H9 (cell line): ENCODE measurements around the gene NPHS1. TPM values are rescaled to one million over a fixed set of nuclear protein-coding genes. Genes with fewer than 3 reads are reported as not detected.
A peak's percentile ranks its signal among the peaks of the same experiment; 100 is the strongest.

ENCODE experiments used
- DNase-seq: peaks from one replicate; pipeline ENCODE4 v3.0.0-alpha.2; 2017
- H2AFZ ChIP-seq: one replicate; pipeline ENCODE4 v1.6.1; 2013; ENCODE audit warnings: mild to moderate bottlenecking, low read length, control low read depth, moderate library complexity
- H2AK5ac ChIP-seq: 2 replicates; pipeline ENCODE4 v1.6.1; 2013; ENCODE audit warnings: low read length, control low read depth, mixed read lengths; ENCODE audit not compliant: insufficient read length
- H2BK120ac ChIP-seq: one replicate; pipeline ENCODE4 v1.6.1; 2013; ENCODE audit warnings: low read depth, mild to moderate bottlenecking, low read length, control low read depth, inconsistent platforms; ENCODE audit not compliant: poor library complexity, severe bottlenecking
- H2BK12ac ChIP-seq: 2 replicates; pipeline ENCODE4 v1.6.1; 2013; ENCODE audit warnings: low read length, control low read depth, mixed read lengths, low read depth; ENCODE audit not compliant: insufficient read length
- H2BK15ac ChIP-seq: 2 replicates; pipeline ENCODE4 v1.6.1; 2013; ENCODE audit warnings: low read depth, low read length, control low read depth
- H2BK20ac ChIP-seq: one replicate; pipeline ENCODE4 v1.6.1; 2013; ENCODE audit warnings: low read depth, mild to moderate bottlenecking, low read length, control low read depth, inconsistent platforms; ENCODE audit not compliant: poor library complexity, severe bottlenecking
- H2BK5ac ChIP-seq: 2 replicates; pipeline ENCODE4 v1.6.1; 2013; ENCODE audit warnings: low read length, control low read depth, mixed read lengths; ENCODE audit not compliant: insufficient read length
- H3K14ac ChIP-seq: 2 replicates; pipeline ENCODE4 v1.6.1; 2013; ENCODE audit warnings: low read length, control low read depth; ENCODE audit not compliant: insufficient read depth
- H3K18ac ChIP-seq: 2 replicates; pipeline ENCODE4 v1.6.1; 2013; ENCODE audit warnings: low read depth, mild to moderate bottlenecking, mixed read lengths, low read length, control low read depth; ENCODE audit not compliant: insufficient read length
- H3K23ac ChIP-seq: 2 replicates; pipeline ENCODE4 v1.6.1; 2013; ENCODE audit warnings: low read length, control low read depth, mixed read lengths, low read depth; ENCODE audit not compliant: insufficient read length
- H3K23me2 ChIP-seq: 2 replicates; pipeline ENCODE4 v1.6.1; 2013; ENCODE audit warnings: low read depth, mild to moderate bottlenecking, mixed read lengths, low read length, control low read depth; ENCODE audit not compliant: insufficient read length, poor library complexity, severe bottlenecking
- H3K27ac ChIP-seq: 2 replicates; pipeline ENCODE4 v1.5.1; 2013; ENCODE audit warnings: low read length, control low read depth, mixed read lengths, low read depth; ENCODE audit not compliant: insufficient read length
- H3K27me3 ChIP-seq: 2 replicates; pipeline ENCODE4 v1.6.1; 2013; ENCODE audit warnings: low read length, control low read depth, inconsistent platforms; ENCODE audit not compliant: insufficient read depth
- H3K4ac ChIP-seq: 2 replicates; pipeline ENCODE4 v1.6.1; 2013; ENCODE audit warnings: low read depth, mild to moderate bottlenecking, control low read depth, inconsistent platforms, low read length, moderate library complexity
- H3K4me1 ChIP-seq: 2 replicates; pipeline ENCODE4 v1.6.1; 2013; ENCODE audit warnings: low read length, control low read depth, inconsistent platforms; ENCODE audit not compliant: insufficient read depth
- H3K4me2 ChIP-seq: 2 replicates; pipeline ENCODE4 v1.6.1; 2013; ENCODE audit warnings: low read length, control low read depth, mixed read lengths; ENCODE audit not compliant: insufficient read length, insufficient read depth
- H3K56ac ChIP-seq: 2 replicates; pipeline ENCODE4 v1.6.1; 2013; ENCODE audit warnings: low read depth, mild to moderate bottlenecking, mixed read lengths, low read length, control low read depth; ENCODE audit not compliant: insufficient read length
- H3K79me1 ChIP-seq: 2 replicates; pipeline ENCODE4 v1.6.1; 2013; ENCODE audit warnings: low read depth, mild to moderate bottlenecking, moderate library complexity, low read length, control low read depth, inconsistent platforms; ENCODE audit not compliant: insufficient read depth, poor library complexity, severe bottlenecking
- H3K79me2 ChIP-seq: 2 replicates; pipeline ENCODE4 v1.6.1; 2013; ENCODE audit warnings: low read length, control low read depth, inconsistent platforms; ENCODE audit not compliant: insufficient read depth
- H3K9ac ChIP-seq: 2 replicates; pipeline ENCODE4 v1.6.1; 2013; ENCODE audit warnings: low read length, control low read depth, mixed read lengths; ENCODE audit not compliant: insufficient read length; ENCODE audit errors: extremely low read depth
- H3K9me3 ChIP-seq: one replicate; pipeline ENCODE4 v1.6.1; 2013; ENCODE audit warnings: low read depth, low read length, inconsistent platforms; ENCODE audit not compliant: control insufficient read depth
- H3T11ph ChIP-seq: one replicate; pipeline ENCODE4 v1.6.1; 2013; ENCODE audit warnings: mild to moderate bottlenecking, low read length, control low read depth, inconsistent platforms
- H4K20me1 ChIP-seq: one replicate; pipeline ENCODE4 v1.6.1; 2013; ENCODE audit not compliant: control insufficient read depth, insufficient read length, insufficient read depth
- H4K5ac ChIP-seq: 2 replicates; pipeline ENCODE4 v1.6.1; 2013; ENCODE audit warnings: low read depth, mild to moderate bottlenecking, mixed read lengths, low read length, control low read depth; ENCODE audit not compliant: insufficient read length
- H4K8ac ChIP-seq: replicated peaks from 2 replicates; pipeline ENCODE4 v1.6.1; 2013; ENCODE audit warnings: low read length, control low read depth, mixed read lengths, low read depth; ENCODE audit not compliant: insufficient read length
- H4K91ac ChIP-seq: 2 replicates; pipeline ENCODE4 v1.6.1; 2013; ENCODE audit warnings: low read depth, mild to moderate bottlenecking, moderate library complexity, mixed read lengths, low read length, control low read depth; ENCODE audit not compliant: insufficient read length
- H3K27ac Mint-ChIP-seq, 3 experiments: 2 replicates in 2 of 3; 3 replicates in 1 of 3; pipeline ENCODE4 v1.8.0; 2020 to 2021; ENCODE audit warnings: mixed read lengths in 3 of 3, mild to moderate bottlenecking in 1 of 3, moderate library complexity in 1 of 3
- H3K27me3 Mint-ChIP-seq: 2 replicates; pipeline ENCODE4 v1.8.0; 2021; ENCODE audit warnings: low read depth, mild to moderate bottlenecking, moderate library complexity, mixed read lengths
- H3K36me3 Mint-ChIP-seq, 3 experiments: 2 replicates in 2 of 3; 3 replicates in 1 of 3; pipeline ENCODE4 v1.8.0; 2020 to 2021; ENCODE audit warnings: low read depth in 3 of 3, mixed read lengths in 3 of 3; ENCODE audit not compliant: insufficient read depth in 1 of 3
- H3K4me1 Mint-ChIP-seq, 2 experiments: 2 replicates each; pipeline ENCODE4 v1.8.0; 2020; ENCODE audit warnings: mixed read lengths in 2 of 2
- H3K4me3 Mint-ChIP-seq, 2 experiments: 2 replicates in 1 of 2; 3 replicates in 1 of 2; pipeline ENCODE4 v1.8.0; 2020 to 2021; ENCODE audit warnings: mild to moderate bottlenecking in 2 of 2, mixed read lengths in 2 of 2, moderate library complexity in 1 of 2
- H3K9me3 Mint-ChIP-seq, 2 experiments: 2 replicates in 1 of 2; 3 replicates in 1 of 2; pipeline ENCODE4 v1.8.0; 2020; ENCODE audit warnings: mild to moderate bottlenecking in 2 of 2, mixed read lengths in 2 of 2, moderate library complexity in 1 of 2
- CTCF ChIP-seq: fragments of 200-600 bp; sonication (generic); conservative IDR thresholded peaks from 3 replicates; pipeline ENCODE4 v1.8.0; 2021; ENCODE audit warnings: antibody characterized with exemption, mild to moderate bottlenecking
- WGBS: extraction: QIAGEN DNeasy Blood & Tissue Kit; methylation state at CpG from one replicate; pipeline ENCODE4 v1.1.7; 2013; ENCODE audit warnings: missing lambda C conversion rate, low lambda C conversion rate, mixed read lengths; ENCODE audit not compliant: insufficient read length; ENCODE audit errors: extremely low coverage; 5-methylcytosine and 5-hydroxymethylcytosine counted together
- total RNA-seq: library from RNA; stranded (reverse); gene quantifications from 2 replicates; pipeline ENCODE4 v1.2.1, GENCODE V29; 2021

NPHS1 gene
- total RNA-seq, 1 experiment from 2014 or later: 0.83 TPM

GRCh38 chr19:35897706-35898451, 45.6 kb upstream of the NPHS1 start:
- Mint-ChIP-seq H3K27ac (peak overlapping the region in 1 of 3 experiments; percentile 81; a peak in 1 of 7 replicates), H3K4me3 (peak overlapping the region; percentile 74 to 90), H3K36me3 (peaks cover 13 to 41% (median 36%) of the 10 kb centered on the region in 3 experiments; a peak in 6 of 7 replicates), H3K9me3 (no peaks in the 10 kb centered on the region), H3K27me3 (peaks cover 5% of the 10 kb centered on the region), H3K4me1 (peaks cover 10 to 23% of the 10 kb centered on the region in 2 experiments)
- no peak for TF ChIP-seq CTCF
- no CpG with 5 or more reads among the region's 13 CpGs for WGBS
- no peaks in the 10 kb centered on the region for H3K27me3 ChIP-seq
- H3K4ac ChIP-seq: no peak overlapping the region
- no peak overlapping the region for H4K8ac ChIP-seq
- H3K4me2 ChIP-seq: no peak overlapping the region
- no peaks in the 10 kb centered on the region for H4K20me1 ChIP-seq
- peaks cover 6% of the 10 kb centered on the region for H3K23me2 ChIP-seq
- H2BK5ac ChIP-seq: no peak overlapping the region
- H4K91ac ChIP-seq: no peak overlapping the region
- no peak for DNase-seq
- no peak overlapping the region for H2BK15ac ChIP-seq
- H3K9me3 ChIP-seq: no peaks in the 10 kb centered on the region
- H2BK120ac ChIP-seq: no peak overlapping the region
- H3K9ac ChIP-seq: no peak overlapping the region
- peaks cover 3% of the 10 kb centered on the region for H3K79me1 ChIP-seq
- H3K79me2 ChIP-seq: no peaks in the 10 kb centered on the region
- no peak overlapping the region for H3T11ph ChIP-seq
- no peak overlapping the region for H4K5ac ChIP-seq
- no peak overlapping the region for H3K18ac ChIP-seq
- H2AK5ac ChIP-seq: no peak overlapping the region
- no peak overlapping the region for H3K14ac ChIP-seq
- H3K4me1 ChIP-seq: peaks cover 5% of the 10 kb centered on the region; the same call in 1 of the 2 replicates
- H2AFZ ChIP-seq: no peak overlapping the region
- no peak overlapping the region for H3K27ac ChIP-seq
- no peak overlapping the region for H3K56ac ChIP-seq
- no peak overlapping the region for H2BK12ac ChIP-seq
- H2BK20ac ChIP-seq: no peak overlapping the region
- no peak overlapping the region for H3K23ac ChIP-seq
